ENCODE measurements around the gene TRERF1.

TRERF1 gene

DNA sequence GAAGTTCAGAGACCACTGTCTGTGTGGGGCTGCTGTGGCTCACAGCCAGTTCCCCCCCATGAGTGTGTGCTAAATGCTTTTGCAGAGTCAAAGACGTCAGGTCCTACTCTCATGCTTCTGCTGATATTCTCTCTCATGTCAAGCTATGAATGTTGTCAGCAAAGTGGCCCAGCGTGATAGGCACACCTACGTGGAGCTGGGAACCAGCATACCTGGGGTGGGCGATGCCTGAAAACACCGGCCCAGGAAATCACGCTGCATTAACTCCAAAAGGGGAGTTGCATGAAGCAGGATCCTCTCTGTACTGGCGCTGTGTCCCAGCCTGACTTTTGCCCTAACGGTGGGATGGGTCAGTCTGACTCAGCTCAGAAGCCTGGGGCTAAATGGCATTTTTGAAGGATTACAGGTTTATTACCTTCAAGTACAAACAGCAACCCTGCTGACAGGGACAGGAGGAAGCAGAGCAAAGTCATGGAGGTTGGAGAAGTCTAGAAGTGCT lies 225.0 kb downstream of the TRERF1 start (continued):
- TF ChIP-seq ZNF548 (tag by site-specific recombination; IDR thresholded peaks at IDR 0.05) (no peak), KLF9 (tag by site-specific recombination; IDR thresholded peaks at IDR 0.05; ENCODE audit: low read depth) (no peak), OVOL3 (tag by site-specific recombination; IDR thresholded peaks at IDR 0.05) (no peak), ZNF16 (tag by site-specific recombination; IDR thresholded peaks at IDR 0.05; ENCODE audit: low read depth) (no peak)
- TF ChIP-seq, protein P1, sequence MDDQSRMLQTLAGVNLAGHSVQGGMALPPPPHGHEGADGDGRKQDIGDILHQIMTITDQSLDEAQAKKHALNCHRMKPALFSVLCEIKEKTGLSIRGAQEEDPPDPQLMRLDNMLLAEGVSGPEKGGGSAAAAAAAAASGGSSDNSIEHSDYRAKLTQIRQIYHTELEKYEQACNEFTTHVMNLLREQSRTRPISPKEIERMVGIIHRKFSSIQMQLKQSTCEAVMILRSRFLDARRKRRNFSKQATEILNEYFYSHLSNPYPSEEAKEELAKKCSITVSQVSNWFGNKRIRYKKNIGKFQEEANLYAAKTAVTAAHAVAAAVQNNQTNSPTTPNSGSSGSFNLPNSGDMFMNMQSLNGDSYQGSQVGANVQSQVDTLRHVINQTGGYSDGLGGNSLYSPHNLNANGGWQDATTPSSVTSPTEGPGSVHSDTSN (CRISPR knock-in tag; IDR thresholded peaks at IDR 0.05) = no peak

DNA sequence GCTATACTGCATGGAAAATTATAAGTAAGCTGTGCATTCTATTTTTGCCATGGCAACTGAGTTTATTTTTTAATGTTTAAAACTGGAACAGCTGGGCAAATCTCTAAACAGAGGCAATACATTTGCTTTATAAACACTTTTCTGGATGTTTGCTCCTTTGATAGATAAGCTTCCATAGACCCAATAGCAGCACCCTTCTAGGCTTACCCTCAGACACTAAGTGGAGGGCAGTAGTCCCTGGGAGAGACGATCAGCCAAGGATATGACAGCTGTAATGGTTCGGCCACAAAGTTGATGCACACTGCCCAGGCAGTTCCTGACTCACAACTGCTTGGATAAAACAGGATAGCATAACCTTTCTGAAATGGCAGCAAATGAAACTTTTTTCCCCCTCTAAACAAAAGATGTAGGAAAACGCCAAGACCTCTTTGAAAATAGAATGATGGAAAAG lies 225.5 kb downstream of the TRERF1 start:
- ChIA-PET POLR2A (interaction anchor here (1.2 to 1.7 kb wide), 7 partner anchors 9 to 439 kb away, joined by 3 to 6 read pairs (median 4); partner anchors contain the start of genes MRPS10, TAF8, TOMM6 and UBR2), CTCF (interaction anchor here (0.6 to 5.2 kb wide), 11 partner anchors 9 to 858 kb away, joined by 3 to 46 read pairs (median 3); partner anchors contain the start of genes MRPS10 and TOMM6)
- H3K4me1 ChIP-seq (ENCODE audit: control insufficient read depth, insufficient read depth, low read length) = peaks cover 16% of the 10 kb centered on the region
- H3K4me3 ChIP-seq (ENCODE audit: low read depth, low read length) = no peak overlapping the region
- H3K27ac ChIP-seq (ENCODE audit: extremely low read depth, low read depth, low read length) = peak overlapping the region; percentile 34; the same call in 1 of the 2 replicates
- H3K9me3 ChIP-seq (ENCODE audit: control insufficient read depth, insufficient read depth, low read depth, low read length) = no peaks in the 10 kb centered on the region
- H3K36me3 ChIP-seq (ENCODE audit: control insufficient read depth in 2 of 2, insufficient read depth in 1 of 2, low read length in 2 of 2) = no peaks in the 10 kb centered on the region
- no peak for TF ChIP-seq IKZF3 (tag by site-specific recombination; IDR thresholded peaks at IDR 0.05)
- TF ChIP-seq ZNF175 (tag by site-specific recombination; IDR thresholded peaks at IDR 0.05) = no peak
- TF ChIP-seq, protein P2, sequence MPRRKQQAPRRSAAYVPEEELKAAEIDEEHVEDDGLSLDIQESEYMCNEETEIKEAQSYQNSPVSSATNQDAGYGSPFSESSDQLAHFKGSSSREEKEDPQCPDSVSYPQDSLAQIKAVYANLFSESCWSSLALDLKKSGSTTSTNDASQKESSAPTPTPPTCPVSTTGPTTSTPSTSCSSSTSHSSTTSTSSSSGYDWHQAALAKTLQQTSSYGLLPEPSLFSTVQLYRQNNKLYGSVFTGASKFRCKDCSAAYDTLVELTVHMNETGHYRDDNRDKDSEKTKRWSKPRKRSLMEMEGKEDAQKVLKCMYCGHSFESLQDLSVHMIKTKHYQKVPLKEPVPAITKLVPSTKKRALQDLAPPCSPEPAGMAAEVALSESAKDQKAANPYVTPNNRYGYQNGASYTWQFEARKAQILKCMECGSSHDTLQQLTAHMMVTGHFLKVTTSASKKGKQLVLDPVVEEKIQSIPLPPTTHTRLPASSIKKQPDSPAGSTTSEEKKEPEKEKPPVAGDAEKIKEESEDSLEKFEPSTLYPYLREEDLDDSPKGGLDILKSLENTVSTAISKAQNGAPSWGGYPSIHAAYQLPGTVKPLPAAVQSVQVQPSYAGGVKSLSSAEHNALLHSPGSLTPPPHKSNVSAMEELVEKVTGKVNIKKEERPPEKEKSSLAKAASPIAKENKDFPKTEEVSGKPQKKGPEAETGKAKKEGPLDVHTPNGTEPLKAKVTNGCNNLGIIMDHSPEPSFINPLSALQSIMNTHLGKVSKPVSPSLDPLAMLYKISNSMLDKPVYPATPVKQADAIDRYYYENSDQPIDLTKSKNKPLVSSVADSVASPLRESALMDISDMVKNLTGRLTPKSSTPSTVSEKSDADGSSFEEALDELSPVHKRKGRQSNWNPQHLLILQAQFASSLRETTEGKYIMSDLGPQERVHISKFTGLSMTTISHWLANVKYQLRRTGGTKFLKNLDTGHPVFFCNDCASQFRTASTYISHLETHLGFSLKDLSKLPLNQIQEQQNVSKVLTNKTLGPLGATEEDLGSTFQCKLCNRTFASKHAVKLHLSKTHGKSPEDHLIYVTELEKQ (tag by site-specific recombination; IDR thresholded peaks at IDR 0.05; ENCODE audit: borderline replicate concordance) = no peak
- no peak for TF ChIP-seq ZNF211 (tag by site-specific recombination; IDR thresholded peaks at IDR 0.05; ENCODE audit: low read depth)
- TF ChIP-seq, protein P3, sequence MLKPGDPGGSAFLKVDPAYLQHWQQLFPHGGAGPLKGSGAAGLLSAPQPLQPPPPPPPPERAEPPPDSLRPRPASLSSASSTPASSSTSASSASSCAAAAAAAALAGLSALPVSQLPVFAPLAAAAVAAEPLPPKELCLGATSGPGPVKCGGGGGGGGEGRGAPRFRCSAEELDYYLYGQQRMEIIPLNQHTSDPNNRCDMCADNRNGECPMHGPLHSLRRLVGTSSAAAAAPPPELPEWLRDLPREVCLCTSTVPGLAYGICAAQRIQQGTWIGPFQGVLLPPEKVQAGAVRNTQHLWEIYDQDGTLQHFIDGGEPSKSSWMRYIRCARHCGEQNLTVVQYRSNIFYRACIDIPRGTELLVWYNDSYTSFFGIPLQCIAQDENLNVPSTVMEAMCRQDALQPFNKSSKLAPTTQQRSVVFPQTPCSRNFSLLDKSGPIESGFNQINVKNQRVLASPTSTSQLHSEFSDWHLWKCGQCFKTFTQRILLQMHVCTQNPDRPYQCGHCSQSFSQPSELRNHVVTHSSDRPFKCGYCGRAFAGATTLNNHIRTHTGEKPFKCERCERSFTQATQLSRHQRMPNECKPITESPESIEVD (tag by site-specific recombination; IDR thresholded peaks at IDR 0.05) = no peak
- no peak for TF ChIP-seq ZSCAN30 (tag by site-specific recombination; IDR thresholded peaks at IDR 0.05)
- TF ChIP-seq ZBTB1 (tag by site-specific recombination; IDR thresholded peaks at IDR 0.05) = no peak
- TF ChIP-seq ZNF48 (tag by site-specific recombination; IDR thresholded peaks at IDR 0.05) = no peak
- no peak for TF ChIP-seq ZNF664 (tag by site-specific recombination; IDR thresholded peaks at IDR 0.05)
- TF ChIP-seq GLI4 (tag by site-specific recombination; IDR thresholded peaks at IDR 0.05) = no peak
- no peak for TF ChIP-seq ZNF571 (tag by site-specific recombination; IDR thresholded peaks at IDR 0.05)
- TF ChIP-seq WT1 (tag by site-specific recombination; IDR thresholded peaks at IDR 0.05) = no peak
- TF ChIP-seq TRIM28 (IDR thresholded peaks at IDR 0.05; ENCODE audit: borderline replicate concordance, low read length) = 0 out of 2 replicates have a peak, but pooled peaks have one; percentile 7
- no peak for TF ChIP-seq ZNF768 (tag by site-specific recombination; IDR thresholded peaks at IDR 0.05)
- no peak for TF ChIP-seq SP2 (tag by site-specific recombination; IDR thresholded peaks at IDR 0.05)
- TF ChIP-seq OSR2 (tag by site-specific recombination; IDR thresholded peaks at IDR 0.05) = no peak
- TF ChIP-seq ZSCAN23 (tag by site-specific recombination; IDR thresholded peaks at IDR 0.05) = no peak
- peak; percentile 23; the same call in 1 of the 2 replicates for TF ChIP-seq ZNF600 (tag by site-specific recombination; IDR thresholded peaks at IDR 0.05)
- TF ChIP-seq ZNF621 (tag by site-specific recombination; IDR thresholded peaks at IDR 0.05) = no peak
- no peak for TF ChIP-seq ZFP3 (tag by site-specific recombination; IDR thresholded peaks at IDR 0.05; ENCODE audit: low read depth)
- TF ChIP-seq ZBTB17 (tag by site-specific recombination; IDR thresholded peaks at IDR 0.05) = peak; percentile 25; the same call in 1 of the 2 replicates
- TF ChIP-seq, protein P4, sequence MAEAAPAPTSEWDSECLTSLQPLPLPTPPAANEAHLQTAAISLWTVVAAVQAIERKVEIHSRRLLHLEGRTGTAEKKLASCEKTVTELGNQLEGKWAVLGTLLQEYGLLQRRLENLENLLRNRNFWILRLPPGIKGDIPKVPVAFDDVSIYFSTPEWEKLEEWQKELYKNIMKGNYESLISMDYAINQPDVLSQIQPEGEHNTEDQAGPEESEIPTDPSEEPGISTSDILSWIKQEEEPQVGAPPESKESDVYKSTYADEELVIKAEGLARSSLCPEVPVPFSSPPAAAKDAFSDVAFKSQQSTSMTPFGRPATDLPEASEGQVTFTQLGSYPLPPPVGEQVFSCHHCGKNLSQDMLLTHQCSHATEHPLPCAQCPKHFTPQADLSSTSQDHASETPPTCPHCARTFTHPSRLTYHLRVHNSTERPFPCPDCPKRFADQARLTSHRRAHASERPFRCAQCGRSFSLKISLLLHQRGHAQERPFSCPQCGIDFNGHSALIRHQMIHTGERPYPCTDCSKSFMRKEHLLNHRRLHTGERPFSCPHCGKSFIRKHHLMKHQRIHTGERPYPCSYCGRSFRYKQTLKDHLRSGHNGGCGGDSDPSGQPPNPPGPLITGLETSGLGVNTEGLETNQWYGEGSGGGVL (tag by site-specific recombination; IDR thresholded peaks at IDR 0.05) = no peak
- TF ChIP-seq ZNF121 (tag by site-specific recombination; IDR thresholded peaks at IDR 0.05) = no peak
- no peak; the same call in 1 of the 2 replicates for TF ChIP-seq ZNF335 (tag by site-specific recombination; conservative IDR thresholded peaks at IDR 0.05)
